GM21717 (cell line): ENCODE measurements around the gene TCTN2.

Experiments
- ATAC-seq: cut with Tn5 transposase; IDR thresholded peaks from one replicate; pipeline ENCODE4 v1.9.1; 2021; ENCODE audit warnings: mild to moderate bottlenecking, moderate library complexity; ENCODE audit not compliant: unreplicated experiment

TCTN2 gene

DNA sequence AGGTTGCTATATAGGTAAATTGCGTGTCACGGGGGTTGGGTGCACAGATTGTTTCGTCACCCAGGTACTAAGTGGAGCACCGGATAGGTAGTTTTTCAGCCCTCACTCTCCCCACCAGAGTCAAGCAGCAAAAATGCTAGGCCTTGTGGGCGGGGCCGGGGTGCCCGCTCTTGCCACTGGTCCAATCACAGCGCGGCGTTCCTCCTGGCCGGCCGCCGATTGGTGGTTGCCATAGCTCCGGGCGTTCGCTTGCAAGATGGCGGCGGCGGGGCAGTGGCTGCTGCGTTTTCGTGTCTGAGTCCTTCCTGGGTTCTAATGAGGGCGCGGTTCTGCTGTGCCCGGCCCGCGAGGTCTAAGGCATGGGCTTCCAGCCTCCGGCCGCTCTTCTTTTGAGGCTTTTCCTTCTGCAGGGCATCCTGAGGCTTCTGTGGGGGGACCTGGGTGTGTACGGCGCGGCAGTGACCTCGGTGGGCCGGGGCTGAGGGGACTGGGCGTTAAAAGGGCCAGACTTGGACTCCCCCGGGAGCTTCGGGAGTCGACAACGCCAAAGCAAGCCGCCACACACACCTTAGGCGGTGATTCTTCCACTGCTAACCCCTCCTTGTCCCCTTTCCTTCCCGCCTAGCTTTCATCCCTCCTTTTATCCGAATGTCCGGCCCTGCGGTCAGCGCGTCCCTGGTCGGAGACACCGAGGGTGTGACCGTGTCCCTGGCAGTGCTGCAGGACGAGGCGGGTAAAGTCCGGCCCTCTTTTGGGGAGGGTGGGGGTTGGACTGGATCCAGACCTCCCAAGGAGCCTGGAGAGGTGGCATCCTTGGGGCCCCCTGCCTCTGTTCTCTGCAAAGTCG, at the start of gene TCTN2:
TSS of gene TCTN2 (plus strand) at position 232 of the 847 bp plus-strand sequence. CDS start at position 360, 128 bp downstream.
- peak; percentile 93 for ATAC-seq

DNA sequence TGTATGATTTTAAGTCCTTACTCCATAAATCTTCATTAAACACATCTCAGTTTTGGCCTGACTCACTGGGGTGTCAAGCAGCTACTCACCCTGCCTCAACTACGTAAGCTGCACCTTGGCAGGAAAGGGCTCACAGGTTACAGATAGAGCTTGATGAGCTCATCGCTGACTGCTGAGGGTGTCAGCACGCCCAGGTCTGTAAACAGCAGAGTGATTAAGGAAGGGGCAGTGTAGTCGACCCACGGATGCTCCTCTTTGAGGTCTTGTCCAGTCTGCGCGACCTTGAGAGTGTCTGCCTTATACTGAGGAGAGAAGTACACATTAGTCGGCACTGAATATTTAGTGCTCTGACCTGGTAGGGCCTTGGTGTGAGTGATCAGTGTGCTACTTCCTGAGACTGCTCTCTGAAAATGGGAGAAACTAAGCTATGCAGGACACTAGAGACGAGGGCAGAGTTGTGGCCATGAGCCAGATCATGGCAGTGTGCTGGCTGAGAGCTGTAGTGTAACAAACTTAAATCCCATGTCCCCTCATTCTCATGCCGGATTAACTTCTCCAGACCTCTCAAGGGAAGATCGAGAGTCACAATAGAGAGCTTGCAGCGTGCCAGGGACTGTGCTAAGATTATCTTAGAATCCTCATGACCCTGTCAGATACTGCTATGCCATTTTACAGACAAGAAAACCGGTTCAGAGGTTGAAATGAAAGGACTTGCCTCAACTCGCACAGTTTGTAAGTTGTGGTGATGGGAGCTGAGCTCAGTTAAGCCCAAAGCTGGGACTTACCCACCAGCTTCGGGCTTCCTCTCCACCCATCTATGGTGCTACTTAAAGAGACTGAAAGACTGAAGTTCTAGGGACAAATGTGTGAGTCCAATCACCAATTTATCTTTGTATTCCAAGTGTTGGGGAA, 49.0 kb upstream of the TCTN2 start:
- ATAC-seq: no peak

DNA sequence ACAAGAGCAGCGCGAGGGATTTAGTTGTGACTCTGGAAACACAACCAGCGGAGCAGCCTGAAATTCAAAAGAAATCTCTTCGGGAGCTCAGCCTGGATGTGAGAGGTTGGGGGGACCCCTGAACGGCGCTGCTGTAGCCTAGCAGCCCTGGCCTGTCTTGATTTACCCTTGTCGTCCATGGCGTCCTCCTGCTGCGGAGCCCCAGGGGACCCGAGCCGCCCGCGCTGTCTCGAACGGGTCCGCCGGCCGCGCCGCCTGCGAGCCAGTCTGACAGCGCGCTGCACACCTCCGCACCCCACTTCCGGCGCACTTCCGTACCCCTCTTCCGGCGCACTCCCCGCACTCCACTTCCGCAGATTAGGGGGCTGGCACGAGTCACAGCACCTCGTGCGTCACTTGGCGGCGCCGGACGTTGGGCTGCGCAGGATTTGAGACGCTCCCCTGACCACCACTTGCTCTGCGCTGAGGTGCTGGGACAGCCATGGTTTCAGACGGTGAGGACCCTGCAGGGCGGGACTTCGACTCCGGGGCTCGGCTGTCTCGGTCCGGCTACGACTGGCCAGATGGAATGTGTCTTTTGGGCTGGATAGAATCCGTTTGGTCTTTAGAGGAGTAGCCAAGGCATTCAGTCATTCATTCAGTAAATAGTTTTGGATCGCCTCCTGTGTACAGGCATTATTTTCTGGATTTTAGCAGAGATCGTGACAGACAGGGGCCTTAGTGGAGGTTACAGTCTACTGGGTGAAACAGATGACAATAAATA, 37.4 kb upstream of the TCTN2 start, which contains the start of the genes EIF2B1 and GTF2H3:
TSS of gene EIF2B1 (minus strand) at position 308 of the 763 bp plus-strand sequence. CDS start at position 179, 129 bp downstream.
TSS of gene GTF2H3 (plus strand) at position 451 of the 763 bp plus-strand sequence. CDS start at position 482, 31 bp downstream.
- ATAC-seq: peak; percentile 90

DNA sequence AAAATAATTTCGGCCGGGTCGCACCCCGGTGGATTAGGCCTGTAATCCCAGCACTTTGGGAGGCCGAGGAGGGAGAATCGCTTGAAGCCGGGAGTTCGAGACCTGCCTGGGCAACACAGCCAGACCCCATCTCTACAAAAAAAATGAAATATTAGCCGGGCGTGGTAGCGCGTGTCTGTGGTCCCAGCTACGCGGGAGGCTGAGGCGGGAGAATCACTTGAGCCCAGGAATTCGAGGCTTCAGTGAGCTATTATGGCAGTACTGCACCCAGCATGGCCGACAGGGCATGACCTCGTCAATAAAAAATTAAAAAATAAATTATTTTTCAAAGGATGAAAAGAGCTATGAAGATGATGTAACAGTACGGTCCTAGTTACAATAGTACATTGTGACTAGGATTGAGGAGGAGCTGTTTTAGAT, 36.8 kb upstream of the TCTN2 start:
- no peak for ATAC-seq

DNA sequence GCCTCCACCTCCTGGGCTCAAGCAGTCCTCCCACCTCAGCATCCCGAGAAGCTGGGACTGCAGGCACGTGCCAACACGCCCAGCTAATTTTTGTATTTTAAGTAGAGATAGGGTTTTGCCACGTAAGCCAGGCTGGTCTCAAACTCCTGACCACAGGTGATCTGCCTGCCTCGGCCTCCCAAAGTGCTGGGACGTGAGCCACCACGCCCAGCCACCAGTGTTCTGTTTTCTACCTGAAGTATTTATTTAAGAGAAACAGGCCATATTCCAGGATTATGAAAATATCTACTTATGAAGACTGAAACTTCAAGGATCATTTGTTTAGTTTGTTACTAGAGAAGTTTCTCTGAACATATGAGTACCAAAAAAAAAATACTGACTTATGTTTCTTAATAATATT, 27.0 kb upstream of the TCTN2 start:
- no peak for ATAC-seq

DNA sequence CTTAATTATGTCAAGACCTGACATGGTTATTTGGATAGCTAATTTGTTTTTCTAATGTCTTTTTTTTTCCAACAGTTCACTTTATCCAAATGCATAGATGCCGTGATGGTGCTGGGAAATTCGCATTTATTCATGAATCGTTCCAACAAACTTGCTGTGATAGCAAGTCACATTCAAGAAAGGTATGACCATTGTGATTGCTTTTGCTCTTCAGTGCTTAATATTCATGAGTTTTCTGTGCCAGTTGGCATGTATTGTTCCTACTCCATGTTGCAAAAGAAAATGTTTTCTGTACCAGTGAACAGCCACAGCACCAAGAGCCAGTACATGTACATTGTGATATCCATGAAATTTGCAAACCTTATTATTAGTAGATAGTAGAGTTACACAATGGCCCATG, 25.5 kb upstream of the TCTN2 start:
- no peak for ATAC-seq

DNA sequence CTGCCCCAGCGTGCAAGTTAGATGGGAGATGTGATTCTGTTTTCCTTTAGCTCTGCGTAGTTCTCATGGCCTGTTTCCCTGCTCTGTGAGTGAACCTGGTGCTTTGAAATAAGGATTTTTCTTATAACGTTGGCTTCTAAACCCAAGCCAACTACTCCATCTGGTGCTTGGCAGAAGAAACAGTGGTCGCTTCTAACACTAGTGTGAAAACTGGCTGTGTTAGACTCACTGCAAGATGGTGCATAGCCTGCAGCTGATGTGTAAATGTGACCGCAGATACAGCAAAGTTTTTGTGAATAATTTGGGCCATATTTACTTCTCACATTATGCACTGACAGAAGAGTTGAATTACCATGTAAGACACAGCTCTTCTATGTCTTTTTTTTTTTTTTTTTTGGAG, 25.0 kb upstream of the TCTN2 start:
- no peak for ATAC-seq

DNA sequence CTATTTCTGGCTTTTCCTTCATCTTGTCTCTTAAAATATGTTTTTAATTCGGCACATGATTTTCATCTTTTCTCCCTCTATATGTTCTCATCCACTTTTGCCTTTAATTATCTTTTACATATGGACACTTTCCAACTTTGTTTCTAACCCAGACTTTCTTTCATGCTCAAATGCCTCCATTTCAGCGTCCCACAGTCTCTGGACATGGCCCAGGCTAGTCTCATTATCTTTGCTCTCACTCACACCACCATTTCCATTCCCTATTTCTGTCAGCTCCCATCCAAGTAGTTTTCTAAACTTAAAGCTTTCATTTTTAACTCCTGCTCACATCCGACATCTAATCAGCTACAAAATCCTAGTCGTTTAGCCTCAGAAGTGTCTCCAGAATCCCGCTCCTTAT, 22.5 kb upstream of the TCTN2 start:
- ATAC-seq: no peak

DNA sequence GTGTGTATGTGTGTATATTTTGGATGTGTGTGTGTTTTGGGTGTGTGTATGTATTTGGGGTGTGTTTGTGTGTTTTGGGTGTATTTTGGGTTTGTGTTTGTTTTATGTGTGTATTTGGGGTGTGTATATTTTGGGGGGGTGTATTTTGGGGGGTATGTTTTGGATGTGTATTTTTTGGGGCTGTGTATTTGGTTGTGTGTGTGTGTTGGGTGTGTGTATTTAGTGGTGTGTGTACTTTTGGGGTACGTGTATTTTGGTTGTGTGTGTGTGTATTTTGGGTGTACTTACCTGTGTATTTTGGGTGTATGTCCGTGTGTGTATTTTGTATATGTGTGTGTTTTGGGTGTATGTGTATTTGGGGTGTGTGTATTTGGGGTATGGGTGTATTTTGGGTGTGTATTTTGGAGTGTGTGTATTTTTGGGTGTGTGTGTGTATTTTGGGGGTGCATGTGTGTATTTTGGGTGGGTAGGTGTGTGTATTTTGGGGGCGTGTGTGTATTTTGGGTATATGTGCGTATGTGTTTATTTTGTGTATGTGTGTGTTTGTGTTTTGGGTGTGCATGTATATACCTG, 16.7 kb upstream of the TCTN2 start:
- no peak for ATAC-seq

DNA sequence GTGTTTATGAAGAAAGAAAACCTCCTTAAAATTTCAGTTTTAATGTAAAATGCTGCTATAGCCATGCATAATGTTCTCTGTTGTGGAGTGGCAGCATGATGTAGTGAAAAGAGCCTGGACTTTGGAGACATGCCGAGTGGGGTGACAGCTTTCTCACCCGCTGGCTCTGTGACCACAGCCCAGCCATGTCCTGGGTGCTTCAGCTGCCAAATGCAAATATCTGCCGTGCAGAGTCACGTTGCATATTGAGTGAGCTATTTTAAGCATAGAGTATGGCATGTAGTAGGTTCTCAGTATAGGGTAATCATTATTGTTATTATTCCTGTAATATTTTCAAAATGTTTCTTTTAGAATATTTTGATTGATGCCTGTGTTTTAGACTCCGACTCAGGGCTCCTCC, 15.5 kb upstream of the TCTN2 start:
- peak; percentile 76 for ATAC-seq

DNA sequence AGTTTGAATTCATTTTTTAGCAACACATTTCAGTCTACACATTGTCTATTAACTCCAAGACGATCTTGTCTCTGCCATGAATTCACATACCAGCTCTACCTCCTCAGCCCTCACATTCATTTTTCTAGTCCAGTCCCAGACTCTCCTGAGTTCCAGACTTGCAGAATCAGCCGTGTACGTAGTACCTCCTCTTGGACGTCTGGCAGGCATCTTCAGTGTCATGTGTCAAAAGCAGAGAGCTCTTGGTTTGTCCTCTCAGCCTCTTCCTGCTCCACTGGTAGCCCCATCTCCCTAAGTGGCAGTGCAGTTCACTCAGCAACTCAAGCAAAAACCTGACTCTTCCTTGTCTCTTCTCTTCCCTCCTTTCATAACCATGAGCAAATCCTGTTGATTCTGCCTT, 14.5 kb upstream of the TCTN2 start:
- no peak for ATAC-seq

DNA sequence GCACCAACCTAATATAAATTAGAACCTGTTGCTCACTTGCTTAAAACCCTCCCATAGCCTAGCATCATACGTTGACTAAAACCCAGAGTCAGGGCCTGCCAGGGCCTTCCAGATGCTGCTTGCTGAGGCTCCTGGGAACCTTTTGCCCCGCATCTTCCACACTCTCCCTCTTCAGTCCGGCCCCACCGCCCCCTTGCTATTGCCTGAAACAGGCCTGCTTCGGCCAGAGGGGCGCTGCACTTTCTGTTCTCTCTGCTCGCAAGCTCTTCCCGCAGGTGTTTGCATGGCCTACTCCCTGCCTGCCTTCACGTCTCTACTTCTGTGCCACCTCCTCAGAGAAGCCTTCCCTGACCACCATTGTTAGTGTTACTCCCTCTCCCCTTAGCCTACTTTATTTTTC, 13.7 kb upstream of the TCTN2 start:
- ATAC-seq: no peak

DNA sequence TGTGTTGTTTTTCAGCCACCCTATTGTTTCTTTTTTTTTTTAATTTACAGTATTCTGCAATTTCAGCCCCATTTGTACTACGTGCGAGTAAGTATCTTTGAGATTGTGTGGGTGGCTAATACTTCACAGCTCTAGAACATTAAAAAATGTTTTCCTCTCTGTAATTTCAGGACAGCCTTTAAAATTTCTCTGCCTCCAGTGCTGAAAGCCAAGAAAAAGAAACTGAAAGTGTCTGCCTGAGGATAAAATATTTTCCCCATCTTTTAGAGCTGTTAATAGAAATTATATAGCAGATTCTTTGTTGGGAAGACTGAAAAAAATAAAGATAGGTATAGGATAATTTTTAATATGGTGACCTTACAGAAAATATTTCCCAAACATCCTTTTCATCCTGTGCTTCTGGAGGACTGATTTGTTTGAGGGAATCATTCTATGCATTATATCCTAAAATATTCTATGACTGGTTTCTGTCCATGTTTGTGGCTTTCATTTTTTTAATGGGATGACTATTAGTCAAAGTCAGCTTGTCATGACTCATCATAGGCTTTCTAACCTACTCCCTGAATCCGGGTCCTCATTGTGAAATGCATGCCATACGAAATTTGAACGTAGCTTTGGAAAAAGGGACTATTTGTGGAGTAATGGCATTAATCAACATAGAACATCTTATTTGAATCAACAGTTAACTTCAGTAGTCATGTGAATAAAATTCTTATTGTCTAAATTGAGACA, 10.8 kb upstream of the TCTN2 start:
- no peak for ATAC-seq

DNA sequence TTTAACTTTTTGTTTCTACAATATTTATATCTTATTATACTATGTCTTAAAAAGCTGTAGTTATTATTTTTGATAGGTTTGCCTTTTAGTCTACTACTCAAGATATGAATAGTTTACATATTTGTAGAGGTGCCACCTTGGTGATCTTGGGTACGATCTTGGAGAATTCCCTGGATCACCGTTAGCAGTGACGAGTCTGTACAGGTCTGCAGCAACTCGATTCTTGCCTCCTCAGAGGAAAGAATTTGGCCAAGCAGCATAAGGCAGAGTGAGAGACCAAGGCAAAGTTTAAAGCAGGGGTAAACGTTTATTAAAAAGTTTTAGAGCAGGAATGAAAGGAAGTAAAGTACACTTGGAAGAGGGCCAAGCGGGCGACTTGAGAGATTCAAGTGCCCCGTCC, 3.1 kb upstream of the TCTN2 start:
- ATAC-seq: no peak

DNA sequence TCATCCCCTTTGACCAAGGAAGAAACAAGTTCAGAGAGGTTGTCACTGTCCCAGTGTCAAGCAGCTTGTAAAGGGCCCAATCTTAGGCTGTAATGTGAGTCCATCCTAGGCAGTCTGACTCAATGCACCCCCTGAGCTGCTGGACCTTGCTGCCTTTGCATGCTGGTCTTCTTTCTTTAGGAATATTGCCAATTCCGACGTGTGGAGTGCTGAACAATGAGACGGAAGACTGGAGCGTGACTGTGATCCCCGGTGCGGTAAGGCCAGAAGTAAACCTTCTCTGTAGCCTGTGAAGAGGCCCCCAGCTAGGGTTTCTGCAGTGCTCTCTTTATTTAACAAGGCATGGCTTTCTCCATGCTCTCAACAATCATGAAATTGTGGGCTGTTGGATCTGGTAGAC, 963 bp downstream of the TCTN2 start:
- ATAC-seq: no peak

DNA sequence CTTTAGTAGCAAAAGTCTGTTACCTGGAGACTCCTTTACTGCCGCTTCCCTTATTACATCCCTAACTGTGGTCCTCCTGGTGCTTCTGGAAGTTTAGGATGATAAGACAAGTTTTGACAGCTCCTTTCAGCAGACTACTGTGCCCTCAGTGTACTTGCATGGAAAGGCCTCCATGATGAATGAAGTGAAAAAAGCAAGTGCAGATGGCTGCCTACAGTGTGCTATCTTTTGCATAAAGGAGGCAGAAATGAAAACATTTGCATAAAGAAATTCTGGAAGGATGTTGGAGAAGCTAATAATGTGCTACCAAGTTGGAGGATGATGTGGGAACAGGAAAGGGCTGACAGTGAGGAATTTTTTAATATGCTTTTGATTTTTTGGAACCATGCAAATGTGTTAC, 4.5 kb downstream of the TCTN2 start:
- ATAC-seq: no peak

DNA sequence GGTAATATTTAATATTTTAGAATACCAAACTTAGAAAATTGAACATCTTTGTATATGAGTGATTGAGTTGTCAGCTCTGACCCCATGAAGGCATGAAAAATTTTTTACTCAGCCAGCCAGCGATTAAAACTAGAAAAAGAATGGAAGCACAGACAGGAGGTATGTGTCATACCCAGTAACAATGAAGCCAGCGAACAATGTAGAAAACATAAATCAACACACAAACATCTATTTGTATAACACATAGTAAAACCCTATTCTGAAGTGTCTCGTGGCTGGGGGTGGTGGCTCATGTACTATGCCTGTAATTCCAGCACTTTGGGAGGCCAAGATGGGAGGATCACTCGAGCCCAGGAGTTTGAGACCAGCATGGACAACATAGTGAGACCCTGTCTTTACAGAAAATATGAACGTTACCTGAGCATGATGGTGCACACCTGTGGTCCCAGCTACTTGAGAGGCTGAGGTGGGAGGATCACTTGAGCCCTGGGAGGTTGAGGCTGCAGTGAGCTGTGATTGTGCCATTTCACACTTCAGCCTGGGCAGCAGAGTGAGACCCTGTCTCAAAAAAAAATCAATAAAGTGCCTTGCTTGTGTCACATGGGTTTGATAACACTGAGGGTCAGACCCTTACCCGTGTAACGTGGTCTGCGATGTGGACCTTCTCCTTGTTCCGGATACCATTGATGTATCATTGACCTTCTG, 5.9 kb downstream of the TCTN2 start:
- ATAC-seq: no peak

DNA sequence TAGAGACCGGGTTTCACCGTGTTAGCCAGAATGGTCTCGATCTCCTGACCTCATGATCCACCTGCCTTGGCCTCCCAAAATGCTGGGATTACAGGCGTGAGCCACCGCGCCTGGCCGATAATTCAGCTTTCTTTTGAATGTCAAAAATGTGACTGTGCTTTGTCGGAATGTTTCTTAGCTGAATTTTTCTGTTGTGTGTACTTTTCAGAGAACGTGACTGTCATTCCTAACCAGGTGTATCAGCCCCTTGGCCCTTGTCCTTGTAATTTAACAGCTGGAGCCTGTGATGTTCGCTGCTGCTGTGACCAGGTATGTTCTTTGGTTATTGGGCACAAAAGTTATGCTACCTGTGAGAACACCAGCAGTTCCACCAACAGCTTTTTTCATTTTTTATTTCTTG, 8.1 kb downstream of the TCTN2 start:
- no peak for ATAC-seq

DNA sequence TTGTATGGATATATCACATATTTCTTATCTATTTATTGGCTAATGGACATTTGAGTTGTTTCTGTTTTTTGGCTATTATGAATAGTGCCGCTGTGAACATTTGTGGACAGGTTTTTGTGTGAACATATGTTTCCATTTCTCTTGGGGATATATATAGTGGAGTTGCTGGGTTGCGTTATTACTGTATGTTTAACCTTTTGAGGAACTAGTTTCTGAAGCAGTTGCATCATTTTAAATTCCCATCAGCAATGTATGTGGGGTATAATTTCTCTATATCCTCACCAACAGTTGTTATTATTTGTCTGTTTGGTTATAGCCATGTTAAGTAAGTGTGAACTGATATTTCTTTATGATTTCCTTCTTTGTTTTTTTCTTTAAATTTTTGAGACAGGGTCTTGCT, 10.7 kb downstream of the TCTN2 start:
- ATAC-seq: no peak
